GM12878 (cell line): ENCODE results near the gene TDRD9. TPM values are rescaled to one million over a fixed set of nuclear protein-coding genes. Genes with fewer than 3 reads are reported as not detected.

Source experiments
- ATAC-seq: fragments of 200-7000 bp; cut with Tn5 transposase; 3 replicates; pipeline ENCODE4 v1.9.1; 2020; ENCODE audit warnings: mild to moderate bottlenecking, moderate library complexity
- BruUV-seq: library from RNA; stranded (reverse); fragments of 400-500 nt; replicated peaks from 2 replicates; lab custom pipeline; 2021; lab: Mats Ljungman, UMichigan
- CTCF ChIA-PET: fragments of 300-600 bp; sonication (Branson Sonifier 250); formaldehyde crosslinking; extraction: SDS; loops from one replicate; lab custom pipeline; 2021; ENCODE audit warnings: inconsistent platforms; lab: Yijun Ruan, JAX
- POLR2A ChIA-PET: fragments of 350-600 bp; formaldehyde crosslinking; extraction: SDS; loops from one replicate; lab custom pipeline; 2021; ENCODE audit warnings: inconsistent platforms; lab: Charles Lee
- RAD21 ChIA-PET: fragments of 300-600 bp; sonication (Branson Sonifier 250); formaldehyde crosslinking; loops from one replicate; lab custom pipeline; 2023; ENCODE audit warnings: antibody characterized with exemption; ENCODE audit not compliant: unreplicated experiment; lab: Charles Lee
- SMC1A ChIA-PET: fragments of 300-600 bp; sonication (Branson Sonifier 250); formaldehyde crosslinking; loops from one replicate; lab custom pipeline; 2023; ENCODE audit not compliant: unreplicated experiment, uncharacterized antibody; lab: Charles Lee
- DNase-seq: peaks from one replicate; pipeline ENCODE4 v3.0.0-alpha.2; 2011; ENCODE audit warnings: low read depth, low spot score
- FAIRE-seq: peaks from 3 replicates; lab custom pipeline; 2011; peaks lifted over from hg19 to GRCh38; lab: Jason Lieb, UNC
- H2AFZ ChIP-seq: 2 replicates; pipeline ENCODE4 v1.6.0; 2011; ENCODE audit warnings: low read depth, low read length, control low read depth; ENCODE audit not compliant: control insufficient read depth
- H3K27ac ChIP-seq: 2 replicates; pipeline ENCODE4 v1.5.1; 2011; ENCODE audit warnings: control low read depth; ENCODE audit not compliant: control insufficient read depth, insufficient read depth
- H3K27me3 ChIP-seq, 2 experiments: replicated peaks in 1 of 2; 2 replicates each; pipeline versions ENCODE4 v1.6.0 to v1.6.1; 2011; ENCODE audit warnings: low read length in 1 of 2; ENCODE audit not compliant: control insufficient read depth in 2 of 2, insufficient read depth in 2 of 2
- H3K36me3 ChIP-seq, 2 experiments: 2 replicates each; pipeline ENCODE4 v1.5.1; 2011; ENCODE audit warnings: low read length in 1 of 2; ENCODE audit not compliant: control insufficient read depth in 2 of 2, insufficient read depth in 2 of 2
- H3K4me1 ChIP-seq: 2 replicates; pipeline ENCODE4 v1.6.1; 2011; ENCODE audit warnings: mild to moderate bottlenecking, low read length, moderate library complexity, mixed read lengths; ENCODE audit not compliant: control insufficient read depth, insufficient read depth
- H3K4me2 ChIP-seq: 2 replicates; pipeline ENCODE4 v1.6.0; 2011; ENCODE audit warnings: control low read depth; ENCODE audit not compliant: control insufficient read depth, insufficient read depth
- H3K4me3 ChIP-seq: fragments of 200-600 bp; sonication (generic); 2 replicates; pipeline ENCODE4 v1.5.1; 2016
- H3K79me2 ChIP-seq: 2 replicates; pipeline ENCODE4 v1.6.0; 2011; ENCODE audit warnings: low read length; ENCODE audit not compliant: control insufficient read depth, insufficient read depth
- H3K9ac ChIP-seq: 2 replicates; pipeline ENCODE4 v1.8.0; 2011; ENCODE audit warnings: low read length, control low read depth, mixed read lengths; ENCODE audit not compliant: control insufficient read depth, insufficient read depth
- H3K9me3 ChIP-seq: replicated peaks from 3 replicates; pipeline ENCODE4 v1.5.1; 2011; ENCODE audit warnings: mild to moderate bottlenecking, low read length; ENCODE audit not compliant: control insufficient read depth, insufficient read depth
- H4K20me1 ChIP-seq: 2 replicates; pipeline ENCODE4 v1.6.0; 2011; ENCODE audit not compliant: control insufficient read depth, insufficient read depth
- GABPA ChIP-seq: IDR thresholded peaks from 2 replicates; pipeline ENCODE4 v1.6.1; 2014; ENCODE audit warnings: antibody characterized with exemption, low read depth, mild to moderate bottlenecking, inconsistent platforms
- MTA2 ChIP-seq: fragments of 450-650 bp; IDR thresholded peaks from 2 replicates; pipeline ENCODE4 v1.6.1; 2016; ENCODE audit warnings: low read depth, mild to moderate bottlenecking, moderate library complexity
- NFYA ChIP-seq: IDR thresholded peaks from 2 replicates; pipeline ENCODE4 v1.6.1; 2011; ENCODE audit warnings: low read depth, mild to moderate bottlenecking, low read length, improper control_type of control experiment, borderline replicate concordance
- whole genome bisulfite sequencing: methylation state at CpG from one replicate; pipeline ENCODE4 v1.1.6; 2016; ENCODE audit warnings: low lambda C conversion rate; ENCODE audit not compliant: insufficient replicate concordance, insufficient coverage; ENCODE audit errors: missing lambda C conversion rate; 5-methylcytosine and 5-hydroxymethylcytosine counted together
- in situ Hi-C: fragments of 300-500 bp; cut with MboI; formaldehyde crosslinking; loops from 9 replicates; pipeline ENCODE4 v1.14.3; 2018; ENCODE audit warnings: mixed read lengths
- intact Hi-C: fragments of 100-400 bp; cut with micrococcal nuclease; formaldehyde crosslinking; loops from one replicate; pipeline ENCODE4 v1.14.2; 2022; ENCODE audit not compliant: unreplicated experiment
- polyA plus RNA-seq, 11 experiments: library from polyadenylated mRNA; depleted of rRNA in 4 of 11; unstranded in 6 of 11; stranded (reverse) in 5 of 11; fragments of >200 nt; fragmentation: Nextera tagmentation in 4 of 11; fragmentation: Illumina TruSeq in 1 of 11; extraction: Ambion mirVana in 4 of 11; extraction: Trizol in 1 of 11; gene quantifications; 1 replicate in 1 of 11; 2 replicates in 10 of 11; pipeline versions ENCODE4 v1.2.1 to v1.2.3, GENCODE V29; 2011 to 2016; ENCODE audit warnings: inconsistent platforms in 2 of 11, missing spikeins in 2 of 11, low read depth in 1 of 11
- total RNA-seq, 4 experiments: library from RNA; depleted of rRNA in 3 of 4; stranded (reverse); fragments of >200 nt in 3 of 4; fragmentation: Illumina TruSeq in 1 of 4; extraction: Trizol in 1 of 4; gene quantifications; 2 replicates each; pipeline versions ENCODE4 v1.2.1 to v1.2.3, GENCODE V29; 2013 to 2021
- TF ChIP-seq, protein P1 (sequence below): fragments of 450-650 bp; IDR thresholded peaks from 2 replicates; pipeline ENCODE4 v1.6.1; 2018; ENCODE audit warnings: borderline replicate concordance, mild to moderate bottlenecking; ENCODE audit not compliant: partially characterized antibody

TDRD9 gene
- total and polyA plus RNA-seq, 10 of the 15 experiments (the other 5 are each of a cell fraction or from before 2014, with no cell fraction given), result 0.12 TPM; not detected in 9

DNA sequence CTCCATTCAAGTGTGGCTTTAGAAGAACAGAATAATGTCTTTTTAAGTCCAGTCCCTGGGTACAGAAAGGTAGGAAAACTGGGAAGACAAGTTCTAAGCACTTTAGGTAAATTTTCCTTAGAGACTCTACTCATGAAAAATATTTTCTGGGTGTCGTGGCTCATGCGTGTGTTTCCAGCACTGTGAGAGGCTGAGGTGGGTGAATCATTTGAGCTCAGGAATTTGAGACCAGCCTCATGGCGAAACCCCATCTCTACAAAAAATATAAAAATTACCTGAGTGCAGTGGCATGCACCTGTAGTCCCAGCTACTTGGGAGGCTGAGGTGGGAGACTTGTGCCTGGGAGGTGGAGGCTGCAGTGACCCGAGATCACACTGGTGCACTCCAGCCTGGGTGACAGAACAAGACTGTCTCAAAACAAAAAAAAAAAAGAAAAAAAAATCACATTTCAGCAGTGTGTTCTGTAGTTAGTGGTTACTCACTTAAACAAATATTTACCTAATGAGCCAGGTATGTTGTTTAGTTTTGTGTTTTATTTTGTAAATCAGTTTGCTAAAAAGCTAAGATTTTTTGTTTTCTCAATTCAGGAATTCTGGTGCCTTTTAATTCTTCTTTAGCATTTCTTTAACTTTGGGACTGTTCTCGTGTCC, 66.4 kb downstream of the TDRD9 start:
- no peak overlapping the region for H3K4me2 ChIP-seq
- FAIRE-seq (no peak), DNase-seq (no peak), ATAC-seq (no peak)
- no peaks in the 10 kb centered on the region for H4K20me1 ChIP-seq
- intact Hi-C loops, result no loop called here
- H3K9me3 ChIP-seq, result no peaks in the 10 kb centered on the region; the same call in 2 of the 3 replicates
- no peak overlapping the region for H2AFZ ChIP-seq
- no peak overlapping the region for H3K4me3 ChIP-seq
- ChIA-PET SMC1A (no interaction called here), RAD21 (interaction anchor here (0.7 kb wide), 2 partner anchors 22 to 266 kb away, joined by 3 read pairs; no protein-coding TSS in a partner anchor), CTCF (interaction anchor here (0.9 kb wide), 1 partner anchor 14 kb away, joined by 3 read pairs; no protein-coding TSS in a partner anchor)
- 26% methylated on average over 5 of the region's 5 CpGs for WGBS
- H3K4me1 ChIP-seq, result no peaks in the 10 kb centered on the region
- no peaks in the 10 kb centered on the region for H3K79me2 ChIP-seq
- BruUV-seq, result no TSS peak
- no peak overlapping the region for H3K9ac ChIP-seq
- H3K27me3 ChIP-seq, result peaks cover 4 to 7% of the 10 kb centered on the region in 2 experiments; a peak in 3 of 4 replicates
- TF ChIP-seq GABPA, result no peak
- TF ChIP-seq NFYA, result no peak
- TF ChIP-seq, protein P1, sequence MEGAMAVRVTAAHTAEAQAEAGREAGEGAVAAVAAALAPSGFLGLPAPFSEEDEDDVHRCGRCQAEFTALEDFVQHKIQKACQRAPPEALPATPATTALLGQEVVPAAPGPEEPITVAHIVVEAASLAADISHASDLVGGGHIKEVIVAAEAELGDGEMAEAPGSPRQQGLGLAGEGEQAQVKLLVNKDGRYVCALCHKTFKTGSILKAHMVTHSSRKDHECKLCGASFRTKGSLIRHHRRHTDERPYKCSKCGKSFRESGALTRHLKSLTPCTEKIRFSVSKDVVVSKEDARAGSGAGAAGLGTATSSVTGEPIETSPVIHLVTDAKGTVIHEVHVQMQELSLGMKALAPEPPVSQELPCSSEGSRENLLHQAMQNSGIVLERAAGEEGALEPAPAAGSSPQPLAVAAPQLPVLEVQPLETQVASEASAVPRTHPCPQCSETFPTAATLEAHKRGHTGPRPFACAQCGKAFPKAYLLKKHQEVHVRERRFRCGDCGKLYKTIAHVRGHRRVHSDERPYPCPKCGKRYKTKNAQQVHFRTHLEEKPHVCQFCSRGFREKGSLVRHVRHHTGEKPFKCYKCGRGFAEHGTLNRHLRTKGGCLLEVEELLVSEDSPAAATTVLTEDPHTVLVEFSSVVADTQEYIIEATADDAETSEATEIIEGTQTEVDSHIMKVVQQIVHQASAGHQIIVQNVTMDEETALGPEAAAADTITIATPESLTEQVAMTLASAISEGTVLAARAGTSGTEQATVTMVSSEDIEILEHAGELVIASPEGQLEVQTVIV, result no peak
- no peak for TF ChIP-seq MTA2
- TF ChIP-seq, all 136 proteins: peak for 0
- no peaks in the 10 kb centered on the region for H3K36me3 ChIP-seq
- in situ Hi-C loops, result no loop called here
- POLR2A ChIA-PET, result no interaction called here
- no peak overlapping the region for H3K27ac ChIP-seq
